ENCODE data around the gene COL8A2.
"Not testable (repeated sequence)": the region's sequence is repeated elsewhere in the genome, so short reads cannot be mapped to it uniquely, and the experiment has no call there.

COL8A2 gene

GRCh38 chr1:36125129-36125991, at the start of gene COL8A2:
Gene COL8A2, minus strand, starts transcription at chr1:36125222. Its CDS starts 24,980 bp downstream, at chr1:36100242.
- in situ Hi-C loops (cut with MboI; ENCODE audit: low sequenced_read_pairs), result no loop called here

DNA sequence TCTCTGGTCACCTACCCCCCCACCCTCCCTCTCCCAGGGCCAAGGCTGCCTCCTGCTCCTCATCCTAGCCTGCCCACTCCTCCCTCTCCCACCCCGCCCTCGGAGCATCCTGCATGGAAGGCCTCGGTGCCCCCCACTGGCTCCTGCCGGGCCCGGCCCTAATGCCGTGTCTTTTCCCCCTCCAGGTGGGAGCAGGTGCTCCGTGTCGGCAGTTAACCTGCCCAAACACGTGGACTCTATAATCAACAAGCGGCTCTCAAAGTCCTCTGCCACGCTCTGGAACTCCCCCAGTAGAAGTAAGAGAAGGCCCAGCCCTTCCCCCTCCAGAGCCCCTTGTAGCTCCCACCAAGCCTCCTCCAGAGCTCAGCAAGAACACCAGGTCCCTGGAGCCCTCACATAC, 49.7 kb upstream of the COL8A2 start:
- in situ Hi-C loops (cut with MboI; ENCODE audit: low sequenced_read_pairs), result no loop called here

- in situ Hi-C loops (cut with MboI; ENCODE audit: low sequenced_read_pairs), result no loop called here
Measured at GRCh38 chr1:36172983-36173382, 48.0 kb upstream of the COL8A2 start.

DNA sequence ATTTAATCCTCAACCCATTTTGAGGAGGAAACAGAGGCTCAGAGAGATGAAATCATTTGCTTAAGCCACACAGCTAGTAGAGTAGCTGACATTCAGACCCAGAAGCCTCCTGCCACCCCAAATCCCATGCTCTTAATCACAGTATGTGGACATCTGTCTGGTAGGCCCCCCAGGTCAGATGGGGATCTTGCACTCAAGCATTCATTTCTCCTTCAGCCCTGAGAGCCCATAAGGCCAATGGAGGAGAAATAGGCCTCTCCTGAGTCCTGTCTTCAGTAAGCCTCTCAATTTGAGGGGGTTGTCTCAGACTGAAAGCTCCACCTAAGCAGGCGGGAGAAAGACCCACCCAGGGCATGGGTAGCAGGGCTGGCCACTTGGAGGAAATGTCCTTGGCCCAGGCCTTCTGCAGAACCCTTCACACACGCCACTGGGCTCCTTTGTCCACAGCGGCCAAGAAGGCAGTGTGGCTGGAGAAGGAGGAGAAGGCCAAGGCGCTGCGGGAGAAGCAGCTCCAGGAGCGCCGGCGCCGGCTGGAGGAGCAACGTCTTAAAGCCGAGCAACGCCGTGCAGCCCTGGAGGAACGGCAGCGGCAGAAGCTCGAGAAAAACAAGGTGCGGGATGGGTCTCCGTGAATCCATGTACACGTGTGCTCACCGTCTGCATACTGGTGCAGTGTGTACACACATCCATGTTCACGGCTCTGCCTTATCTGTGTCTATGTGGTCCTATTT, 47.2 kb upstream of the COL8A2 start:
- in situ Hi-C loops (cut with MboI; ENCODE audit: low sequenced_read_pairs), result no loop called here

GRCh38 chr1:36170643-36171412, 45.8 kb upstream of the COL8A2 start:
- in situ Hi-C loops (cut with MboI; ENCODE audit: low sequenced_read_pairs), result no loop called here

GRCh38 chr1:36168514-36168913, 43.5 kb upstream of the COL8A2 start:
- in situ Hi-C loops (cut with MboI; ENCODE audit: low sequenced_read_pairs), result no loop called here

DNA sequence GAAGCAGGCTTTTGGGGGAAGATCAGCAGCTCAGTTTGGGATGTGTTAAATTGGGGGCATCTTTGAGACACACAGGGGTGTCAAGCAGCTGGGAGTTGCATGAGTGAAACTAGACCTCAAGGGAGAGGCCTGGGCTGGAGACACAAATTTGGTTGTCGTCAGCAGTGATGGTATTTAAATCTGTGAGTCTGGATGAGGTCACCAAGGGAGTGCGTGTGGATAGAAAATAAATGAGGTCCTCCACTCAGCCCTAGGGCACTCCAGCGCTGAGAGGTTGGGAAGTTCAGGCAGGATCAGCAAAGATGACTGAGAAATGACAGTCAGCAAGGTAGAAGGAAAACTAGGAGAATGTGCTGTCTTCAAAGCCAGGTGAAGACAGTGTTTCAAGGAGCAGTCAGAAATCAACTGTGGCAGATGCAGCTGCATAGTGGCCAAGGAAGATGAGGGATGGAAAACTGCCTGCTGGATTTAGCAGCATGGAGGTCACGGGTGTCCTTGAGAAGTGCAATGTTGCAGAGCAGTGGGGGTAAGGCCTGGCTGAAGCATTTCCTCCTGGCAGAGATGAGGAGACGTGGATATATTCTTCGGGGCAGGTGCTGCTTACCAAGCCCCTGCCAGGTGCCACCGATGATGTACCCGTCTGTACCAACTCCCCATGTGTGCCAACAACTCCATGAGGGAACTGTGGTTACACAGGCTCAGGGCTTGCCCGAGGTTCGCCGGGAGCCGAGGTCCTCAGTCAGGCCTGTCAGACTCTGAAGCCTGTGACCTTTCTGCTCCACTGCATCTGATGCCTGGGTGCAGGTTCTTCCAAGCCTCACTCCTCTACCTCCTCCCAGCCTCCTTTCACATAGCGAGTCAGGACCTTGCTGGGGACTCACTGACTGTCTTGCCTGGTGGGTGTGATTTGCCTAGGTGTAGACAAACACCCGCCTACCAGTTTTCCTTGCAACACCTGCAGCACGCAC, 42.2 kb upstream of the COL8A2 start:
- in situ Hi-C loops (cut with MboI; ENCODE audit: low sequenced_read_pairs), result no loop called here

GRCh38 chr1:36166136-36166535, 41.1 kb upstream of the COL8A2 start:
- in situ Hi-C loops (cut with MboI; ENCODE audit: low sequenced_read_pairs), result no loop called here

DNA sequence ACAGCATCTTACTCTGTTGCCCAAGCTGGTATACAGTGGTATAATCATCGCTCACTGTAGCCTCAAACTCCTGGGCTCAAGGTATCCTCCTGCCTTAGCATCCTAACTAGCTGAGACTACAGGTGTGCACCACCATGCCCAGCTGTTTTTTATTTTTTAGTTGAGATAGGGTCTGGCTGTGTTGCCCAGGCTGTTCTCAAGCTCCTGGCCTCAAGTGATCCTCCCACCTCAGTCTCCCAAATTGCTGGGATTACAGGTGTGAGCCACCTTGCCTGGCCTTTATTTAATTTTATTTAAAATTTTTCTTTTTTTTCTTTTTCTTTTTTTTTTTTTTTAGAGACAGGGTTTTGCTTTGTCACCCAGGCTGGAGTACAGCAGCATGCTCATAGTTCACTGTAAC, 40.1 kb upstream of the COL8A2 start:
- in situ Hi-C loops (cut with MboI; ENCODE audit: low sequenced_read_pairs), result no loop called here

- in situ Hi-C loops (cut with MboI; ENCODE audit: low sequenced_read_pairs), result no loop called here
Measured at GRCh38 chr1:36164361-36164760, 39.3 kb upstream of the COL8A2 start.

- in situ Hi-C loops (cut with MboI; ENCODE audit: low sequenced_read_pairs), result no loop called here
Measured at GRCh38 chr1:36163426-36163825, 38.4 kb upstream of the COL8A2 start.

DNA sequence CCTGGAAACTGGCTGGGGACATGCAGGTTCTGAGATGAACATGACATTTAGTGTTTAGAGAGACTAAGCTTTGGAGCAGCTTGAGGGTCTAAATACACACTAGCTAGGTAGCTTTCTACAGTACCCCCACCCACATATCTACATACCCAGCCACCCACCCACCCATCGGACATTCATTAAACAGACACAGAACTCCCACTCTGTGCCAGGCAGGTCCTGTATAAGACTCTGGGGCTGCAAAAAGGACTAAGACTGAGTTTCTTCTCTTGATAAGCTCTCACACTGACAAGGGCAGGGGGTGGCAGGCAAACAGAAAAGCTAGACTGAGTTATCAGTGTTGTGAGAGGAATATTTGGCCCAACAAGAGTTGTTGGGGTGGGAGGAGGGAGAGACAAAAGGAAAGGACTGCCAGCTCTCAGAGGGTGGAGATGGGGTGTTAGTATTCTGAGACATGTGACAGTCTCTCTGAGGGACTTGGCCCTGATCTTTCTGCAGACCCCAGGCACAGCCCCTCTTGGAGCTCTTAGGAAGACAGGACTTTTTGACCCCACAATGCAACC, 37.7 kb upstream of the COL8A2 start:
- in situ Hi-C loops (cut with MboI; ENCODE audit: low sequenced_read_pairs), result no loop called here

DNA sequence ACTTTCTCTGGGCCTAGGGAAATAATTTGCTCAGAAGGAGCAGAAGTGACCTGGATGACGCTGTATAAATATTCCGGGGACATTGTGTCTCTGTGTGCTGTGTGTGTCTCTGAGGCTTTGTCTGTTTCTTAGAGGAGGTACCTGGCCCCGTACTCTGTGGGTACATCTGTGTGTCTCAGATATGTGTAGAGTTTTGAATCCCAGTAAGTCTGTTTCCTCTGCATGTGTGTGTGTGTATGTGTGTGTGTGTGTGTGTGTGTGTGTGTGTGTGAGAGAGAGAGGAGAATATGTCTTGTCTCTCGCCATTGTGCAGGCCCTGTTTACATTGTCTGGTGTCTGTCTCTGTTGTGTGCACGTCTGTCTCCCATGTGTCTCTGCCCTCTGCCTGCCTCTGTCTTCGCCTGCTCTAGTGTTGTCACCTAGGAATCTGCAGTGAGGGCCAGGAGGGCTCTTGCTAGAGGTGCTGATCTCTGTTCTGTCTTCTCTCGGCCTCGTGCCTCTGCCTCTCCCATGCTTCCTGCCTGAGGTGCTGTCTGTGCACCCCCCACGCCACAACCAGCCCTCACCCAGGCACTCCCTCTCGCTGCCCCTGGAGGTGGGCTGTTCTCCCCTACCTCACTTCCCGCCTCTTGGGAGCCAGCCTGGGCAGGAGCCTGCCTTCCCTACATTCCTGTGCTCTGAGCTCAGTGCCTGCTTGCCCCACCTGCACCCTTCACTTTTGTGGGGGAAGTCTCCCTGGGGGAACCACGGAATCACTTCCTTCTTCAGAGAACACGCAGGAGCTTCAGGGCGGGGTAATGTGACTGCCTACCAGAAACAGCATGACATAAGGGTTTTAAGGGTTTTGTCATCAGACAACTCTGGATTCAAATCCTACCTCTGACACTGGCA, 36.9 kb upstream of the COL8A2 start:
- in situ Hi-C loops (cut with MboI; ENCODE audit: low sequenced_read_pairs), result no loop called here

GRCh38 chr1:36160949-36161485, 36.0 kb upstream of the COL8A2 start:
- in situ Hi-C loops (cut with MboI; ENCODE audit: low sequenced_read_pairs), result no loop called here

GRCh38 chr1:36160388-36160948, 35.4 kb upstream of the COL8A2 start:
- in situ Hi-C loops (cut with MboI; ENCODE audit: low sequenced_read_pairs), result no loop called here

DNA sequence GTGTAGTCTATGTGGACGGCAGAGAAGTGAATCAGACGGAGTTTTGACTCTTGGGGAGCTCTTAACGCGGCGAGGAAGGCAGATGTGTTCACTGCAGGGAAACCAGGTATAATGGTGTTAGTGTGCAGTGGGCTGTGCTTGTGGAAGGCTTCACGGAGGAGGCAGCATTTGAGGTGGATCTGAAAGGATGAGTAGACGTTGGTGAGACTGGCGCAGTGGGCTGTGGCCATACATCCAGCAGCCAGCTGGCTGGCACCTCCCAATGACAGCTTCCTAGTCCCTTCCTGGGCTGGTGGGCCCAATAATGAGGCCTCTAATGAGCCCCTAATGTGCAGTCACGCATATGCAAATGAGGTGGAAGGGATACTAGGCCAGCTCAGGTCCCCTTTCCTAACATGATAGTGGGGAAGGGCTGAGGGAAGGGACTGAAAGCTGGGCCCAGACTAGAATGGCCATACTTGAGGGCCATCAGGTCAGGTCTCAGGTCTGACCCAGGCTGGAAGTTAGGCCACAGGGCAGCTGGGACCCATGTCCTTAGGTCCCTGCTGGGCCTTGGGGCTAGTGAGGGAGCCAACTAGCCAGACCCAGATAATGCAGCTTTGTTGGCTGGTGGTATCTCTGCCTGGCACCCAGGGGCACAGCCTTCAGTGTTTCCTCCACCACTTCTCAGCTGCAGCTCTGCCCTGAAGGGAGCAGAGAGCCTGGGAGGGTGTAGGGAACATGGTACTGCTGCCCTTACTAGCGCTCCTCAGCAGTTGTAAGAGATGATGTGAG, 34.8 kb upstream of the COL8A2 start:
- in situ Hi-C loops (cut with MboI; ENCODE audit: low sequenced_read_pairs), result no loop called here

DNA sequence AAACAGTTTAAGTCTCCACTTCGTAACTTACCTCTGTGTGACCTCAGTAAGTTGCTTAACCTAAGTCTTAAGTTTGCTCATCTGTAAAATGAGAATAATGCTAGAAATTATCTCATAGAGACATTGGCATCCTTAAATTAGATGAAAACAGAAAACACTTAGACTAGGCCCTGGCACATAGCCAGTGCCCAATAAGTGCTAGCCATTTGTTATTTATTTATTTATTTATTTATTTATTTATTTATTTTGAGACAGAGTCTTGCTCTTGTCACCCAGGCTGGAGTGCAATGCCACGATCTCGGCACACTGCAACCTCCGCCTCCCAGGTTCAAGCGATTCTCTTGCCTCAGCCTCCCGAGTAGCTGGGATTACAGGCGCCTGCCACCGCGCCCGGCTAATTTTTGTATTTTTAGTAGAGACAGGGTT, 33.8 kb upstream of the COL8A2 start:
- in situ Hi-C loops (cut with MboI; ENCODE audit: low sequenced_read_pairs), result not testable (repeated sequence)
